Liver (tissue), 9 donors: ENCODE measurements around the gene SLC38A1. TPM values are rescaled to one million over a fixed set of nuclear protein-coding genes. Genes with fewer than 3 reads are reported as not detected.

Experiments used
- DNase-seq: peaks from one replicate; pipeline ENCODE4 v3.0.0-alpha.2; 2017; ENCODE audit warnings: low spot score
- H3K27ac ChIP-seq, 2 donors: one replicate each; pipeline ENCODE4 v1.7.0; 2013; ENCODE audit warnings: inconsistent platforms in 2 of 2, low read length in 2 of 2, control low read depth in 1 of 2, low read depth in 1 of 2, mild to moderate bottlenecking in 1 of 2
- H3K27me3 ChIP-seq, 4 donors: one replicate each; pipeline versions ENCODE4 v1.6.1 to v1.7.0; 2013; ENCODE audit warnings: low read length in 3 of 4, inconsistent platforms in 1 of 4, mild to moderate bottlenecking in 1 of 4, moderate library complexity in 1 of 4; ENCODE audit not compliant: control insufficient read depth in 4 of 4, insufficient read depth in 4 of 4
- H3K36me3 ChIP-seq, 4 donors: one replicate each; pipeline versions ENCODE4 v1.6.1 to v1.7.0; 2013; ENCODE audit warnings: low read length in 3 of 4, mild to moderate bottlenecking in 3 of 4, low read depth in 1 of 4, moderate library complexity in 1 of 4; ENCODE audit not compliant: control insufficient read depth in 4 of 4, insufficient read depth in 3 of 4
- H3K4me1 ChIP-seq, 4 donors: one replicate each; pipeline versions ENCODE4 v1.6.1 to v1.7.0; 2013; ENCODE audit warnings: low read length in 3 of 4, mild to moderate bottlenecking in 3 of 4, moderate library complexity in 1 of 4; ENCODE audit not compliant: control insufficient read depth in 4 of 4, insufficient read depth in 4 of 4
- H3K4me3 ChIP-seq, 3 donors: one replicate each; pipeline versions ENCODE4 v1.6.1 to v1.7.0; 2013; ENCODE audit warnings: low read length in 3 of 3, control low read depth in 1 of 3, low read depth in 1 of 3, mild to moderate bottlenecking in 1 of 3
- H3K9ac ChIP-seq, 2 donors: one replicate each; pipeline ENCODE4 v1.7.0; 2013; ENCODE audit warnings: low read length in 2 of 2, mild to moderate bottlenecking in 2 of 2, moderate library complexity in 2 of 2, control low read depth in 1 of 2, low read depth in 1 of 2
- H3K9me3 ChIP-seq, 4 donors: one replicate each; pipeline versions ENCODE4 v1.6.1 to v1.7.0; 2013; ENCODE audit warnings: low read length in 3 of 4; ENCODE audit not compliant: control insufficient read depth in 4 of 4
- EGR1 ChIP-seq, 2 donors: IDR thresholded peaks; 2 replicates each; pipeline ENCODE4 v1.6.1; 2016 to 2018; ENCODE audit warnings: antibody characterized with exemption in 2 of 2, low read depth in 2 of 2
- FOXA1 ChIP-seq: IDR thresholded peaks from 2 replicates; pipeline ENCODE4 v1.6.1; 2016; ENCODE audit warnings: antibody characterized with exemption
- GABPA ChIP-seq, 2 donors: IDR thresholded peaks in 1 of 2; conservative IDR thresholded peaks in 1 of 2; 2 replicates each; pipeline ENCODE4 v1.6.1; 2016; ENCODE audit warnings: antibody characterized with exemption in 2 of 2, mild to moderate bottlenecking in 1 of 2, moderate library complexity in 1 of 2
- HNF4A ChIP-seq, 2 donors: conservative IDR thresholded peaks; 2 replicates each; pipeline ENCODE4 v1.6.1; 2016; ENCODE audit warnings: antibody characterized with exemption in 2 of 2, mild to moderate bottlenecking in 2 of 2
- HNF4G ChIP-seq: IDR thresholded peaks from 2 replicates; pipeline ENCODE4 v1.6.1; 2016; ENCODE audit warnings: antibody characterized with exemption
- JUND ChIP-seq, 2 donors: IDR thresholded peaks; 2 replicates each; pipeline ENCODE4 v1.6.1; 2016; ENCODE audit warnings: antibody characterized with exemption in 2 of 2
- NR2F2 ChIP-seq: IDR thresholded peaks from 2 replicates; pipeline ENCODE4 v1.6.1; 2016; ENCODE audit warnings: antibody characterized with exemption
- RAD21 ChIP-seq, 2 donors: IDR thresholded peaks; 2 replicates each; pipeline ENCODE4 v1.6.1; 2016; ENCODE audit warnings: antibody characterized with exemption in 2 of 2, mild to moderate bottlenecking in 2 of 2
- RXRA ChIP-seq, 2 donors: IDR thresholded peaks; 2 replicates each; pipeline ENCODE4 v1.6.1; 2017 to 2018; ENCODE audit warnings: antibody characterized with exemption in 2 of 2, mild to moderate bottlenecking in 1 of 2
- SP1 ChIP-seq: IDR thresholded peaks from 2 replicates; pipeline ENCODE4 v1.6.1; 2018; ENCODE audit warnings: antibody characterized with exemption, mild to moderate bottlenecking
- TAF1 ChIP-seq: conservative IDR thresholded peaks from 2 replicates; pipeline ENCODE4 v1.6.1; 2016; ENCODE audit warnings: antibody characterized with exemption, mild to moderate bottlenecking
- YY1 ChIP-seq: IDR thresholded peaks from 2 replicates; pipeline ENCODE4 v1.6.1; 2016; ENCODE audit warnings: antibody characterized with exemption, mild to moderate bottlenecking
- polyA plus RNA-seq, 2 donors: library from polyadenylated mRNA; stranded (reverse) in 1 of 2; unstranded in 1 of 2; fragments of 200-250 nt in 1 of 2; fragments of >200 nt in 1 of 2; fragmentation: Nextera tagmentation in 1 of 2; extraction: Ambion mirVana in 1 of 2; gene quantifications; one replicate each; pipeline versions ENCODE4 v1.2.1 to v1.2.3, GENCODE V29; 2013 to 2015
- total RNA-seq, 2 donors: library from RNA; depleted of rRNA; stranded (reverse); fragments of >200 nt; gene quantifications; one replicate each; pipeline ENCODE4 v1.2.3, GENCODE V29; 2014
- TF ChIP-seq, protein P1 (sequence below): IDR thresholded peaks from 2 replicates; pipeline ENCODE4 v1.6.1; 2016; ENCODE audit warnings: antibody characterized with exemption
- TF ChIP-seq, protein P2 (sequence below): IDR thresholded peaks from 2 replicates; pipeline ENCODE4 v1.6.1; 2016; ENCODE audit warnings: antibody characterized with exemption
- TF ChIP-seq, protein P3 (sequence below): IDR thresholded peaks from 2 replicates; pipeline ENCODE4 v1.6.1; 2016; ENCODE audit warnings: antibody characterized with exemption, mild to moderate bottlenecking
- TF ChIP-seq, protein P4 (sequence below): fragments of 150-350 bp; IDR thresholded peaks from 2 replicates; pipeline ENCODE4 v1.5.1; 2017; ENCODE audit warnings: improper control_type of control experiment, low read depth, low read length; ENCODE audit not compliant: missing input control
- TF ChIP-seq, protein P5 (sequence below): IDR thresholded peaks from 2 replicates; pipeline ENCODE4 v1.6.1; 2016; ENCODE audit warnings: antibody characterized with exemption
- donor health status: healthy.
- donor health status: healthy.
- donor health status: healthy.
- donor health status: healthy.
- donor health status: healthy.

Gene SLC38A1
- total and polyA plus RNA-seq, 4 donors, result 6.2 to 14.9 (median 9.6) TPM

DNA sequence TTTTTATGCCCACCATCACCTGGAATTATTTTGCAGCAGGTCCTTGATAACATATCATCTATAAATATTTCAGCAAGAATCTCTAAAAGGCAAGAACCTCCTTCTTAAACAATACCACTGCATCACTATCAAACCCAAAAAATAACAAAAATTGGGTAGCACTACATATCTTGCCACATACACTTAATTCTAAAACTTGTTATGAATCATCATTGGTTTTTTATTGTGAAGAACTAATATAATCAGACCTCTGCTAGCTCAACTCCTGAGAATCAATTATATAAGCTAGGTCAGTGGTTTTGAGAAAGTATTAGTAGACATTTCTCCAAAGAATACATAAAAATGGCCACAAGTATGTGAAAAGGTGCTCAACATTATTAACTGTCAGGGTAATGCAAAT lies 23.8 kb downstream of the SLC38A1 start:
- no peak for TF ChIP-seq RXRA (IDR thresholded peaks at IDR 0.05)
- TF ChIP-seq NR2F2, result no peak
- no peak for TF ChIP-seq EGR1 (IDR thresholded peaks at IDR 0.05; ENCODE audit: low read depth in 2 of 2)
- no peak for TF ChIP-seq FOXA1
- no peak for TF ChIP-seq GABPA (IDR thresholded peaks at IDR 0.05 in 1 of 2, conservative IDR thresholded peaks at IDR 0.05 in 1 of 2)
- TF ChIP-seq YY1, result no peak
- TF ChIP-seq SP1, result no peak
- no peak for TF ChIP-seq HNF4G
- TF ChIP-seq HNF4A (conservative IDR thresholded peaks at IDR 0.05), result no peak
- TF ChIP-seq, protein P1, sequence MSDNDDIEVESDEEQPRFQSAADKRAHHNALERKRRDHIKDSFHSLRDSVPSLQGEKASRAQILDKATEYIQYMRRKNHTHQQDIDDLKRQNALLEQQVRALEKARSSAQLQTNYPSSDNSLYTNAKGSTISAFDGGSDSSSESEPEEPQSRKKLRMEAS, result no peak
- TF ChIP-seq, protein P2, sequence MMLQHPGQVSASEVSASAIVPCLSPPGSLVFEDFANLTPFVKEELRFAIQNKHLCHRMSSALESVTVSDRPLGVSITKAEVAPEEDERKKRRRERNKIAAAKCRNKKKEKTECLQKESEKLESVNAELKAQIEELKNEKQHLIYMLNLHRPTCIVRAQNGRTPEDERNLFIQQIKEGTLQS, result no peak
- TF ChIP-seq, protein P3, sequence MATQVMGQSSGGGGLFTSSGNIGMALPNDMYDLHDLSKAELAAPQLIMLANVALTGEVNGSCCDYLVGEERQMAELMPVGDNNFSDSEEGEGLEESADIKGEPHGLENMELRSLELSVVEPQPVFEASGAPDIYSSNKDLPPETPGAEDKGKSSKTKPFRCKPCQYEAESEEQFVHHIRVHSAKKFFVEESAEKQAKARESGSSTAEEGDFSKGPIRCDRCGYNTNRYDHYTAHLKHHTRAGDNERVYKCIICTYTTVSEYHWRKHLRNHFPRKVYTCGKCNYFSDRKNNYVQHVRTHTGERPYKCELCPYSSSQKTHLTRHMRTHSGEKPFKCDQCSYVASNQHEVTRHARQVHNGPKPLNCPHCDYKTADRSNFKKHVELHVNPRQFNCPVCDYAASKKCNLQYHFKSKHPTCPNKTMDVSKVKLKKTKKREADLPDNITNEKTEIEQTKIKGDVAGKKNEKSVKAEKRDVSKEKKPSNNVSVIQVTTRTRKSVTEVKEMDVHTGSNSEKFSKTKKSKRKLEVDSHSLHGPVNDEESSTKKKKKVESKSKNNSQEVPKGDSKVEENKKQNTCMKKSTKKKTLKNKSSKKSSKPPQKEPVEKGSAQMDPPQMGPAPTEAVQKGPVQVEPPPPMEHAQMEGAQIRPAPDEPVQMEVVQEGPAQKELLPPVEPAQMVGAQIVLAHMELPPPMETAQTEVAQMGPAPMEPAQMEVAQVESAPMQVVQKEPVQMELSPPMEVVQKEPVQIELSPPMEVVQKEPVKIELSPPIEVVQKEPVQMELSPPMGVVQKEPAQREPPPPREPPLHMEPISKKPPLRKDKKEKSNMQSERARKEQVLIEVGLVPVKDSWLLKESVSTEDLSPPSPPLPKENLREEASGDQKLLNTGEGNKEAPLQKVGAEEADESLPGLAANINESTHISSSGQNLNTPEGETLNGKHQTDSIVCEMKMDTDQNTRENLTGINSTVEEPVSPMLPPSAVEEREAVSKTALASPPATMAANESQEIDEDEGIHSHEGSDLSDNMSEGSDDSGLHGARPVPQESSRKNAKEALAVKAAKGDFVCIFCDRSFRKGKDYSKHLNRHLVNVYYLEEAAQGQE, result no peak
- TF ChIP-seq, protein P4, sequence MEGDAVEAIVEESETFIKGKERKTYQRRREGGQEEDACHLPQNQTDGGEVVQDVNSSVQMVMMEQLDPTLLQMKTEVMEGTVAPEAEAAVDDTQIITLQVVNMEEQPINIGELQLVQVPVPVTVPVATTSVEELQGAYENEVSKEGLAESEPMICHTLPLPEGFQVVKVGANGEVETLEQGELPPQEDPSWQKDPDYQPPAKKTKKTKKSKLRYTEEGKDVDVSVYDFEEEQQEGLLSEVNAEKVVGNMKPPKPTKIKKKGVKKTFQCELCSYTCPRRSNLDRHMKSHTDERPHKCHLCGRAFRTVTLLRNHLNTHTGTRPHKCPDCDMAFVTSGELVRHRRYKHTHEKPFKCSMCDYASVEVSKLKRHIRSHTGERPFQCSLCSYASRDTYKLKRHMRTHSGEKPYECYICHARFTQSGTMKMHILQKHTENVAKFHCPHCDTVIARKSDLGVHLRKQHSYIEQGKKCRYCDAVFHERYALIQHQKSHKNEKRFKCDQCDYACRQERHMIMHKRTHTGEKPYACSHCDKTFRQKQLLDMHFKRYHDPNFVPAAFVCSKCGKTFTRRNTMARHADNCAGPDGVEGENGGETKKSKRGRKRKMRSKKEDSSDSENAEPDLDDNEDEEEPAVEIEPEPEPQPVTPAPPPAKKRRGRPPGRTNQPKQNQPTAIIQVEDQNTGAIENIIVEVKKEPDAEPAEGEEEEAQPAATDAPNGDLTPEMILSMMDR, result no peak
- no peak for TF ChIP-seq TAF1
- TF ChIP-seq RAD21 (IDR thresholded peaks at IDR 0.05), result no peak
- TF ChIP-seq, protein P5, sequence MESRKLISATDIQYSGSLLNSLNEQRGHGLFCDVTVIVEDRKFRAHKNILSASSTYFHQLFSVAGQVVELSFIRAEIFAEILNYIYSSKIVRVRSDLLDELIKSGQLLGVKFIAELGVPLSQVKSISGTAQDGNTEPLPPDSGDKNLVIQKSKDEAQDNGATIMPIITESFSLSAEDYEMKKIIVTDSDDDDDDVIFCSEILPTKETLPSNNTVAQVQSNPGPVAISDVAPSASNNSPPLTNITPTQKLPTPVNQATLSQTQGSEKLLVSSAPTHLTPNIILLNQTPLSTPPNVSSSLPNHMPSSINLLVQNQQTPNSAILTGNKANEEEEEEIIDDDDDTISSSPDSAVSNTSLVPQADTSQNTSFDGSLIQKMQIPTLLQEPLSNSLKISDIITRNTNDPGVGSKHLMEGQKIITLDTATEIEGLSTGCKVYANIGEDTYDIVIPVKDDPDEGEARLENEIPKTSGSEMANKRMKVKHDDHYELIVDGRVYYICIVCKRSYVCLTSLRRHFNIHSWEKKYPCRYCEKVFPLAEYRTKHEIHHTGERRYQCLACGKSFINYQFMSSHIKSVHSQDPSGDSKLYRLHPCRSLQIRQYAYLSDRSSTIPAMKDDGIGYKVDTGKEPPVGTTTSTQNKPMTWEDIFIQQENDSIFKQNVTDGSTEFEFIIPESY, result no peak
- TF ChIP-seq JUND (IDR thresholded peaks at IDR 0.05), result no peak
- H3K9ac ChIP-seq, result no peak overlapping the region
- no peaks in the 10 kb centered on the region for H3K27me3 ChIP-seq
- H3K4me1 ChIP-seq, result peaks cover 0 to 1% (median 0%) of the 10 kb centered on the region in 4 donors
- H3K36me3 ChIP-seq, result no peaks in the 10 kb centered on the region
- H3K4me3 ChIP-seq, result no peak overlapping the region
- DNase-seq, result no peak
- no peak overlapping the region for H3K27ac ChIP-seq
- no peaks in the 10 kb centered on the region for H3K9me3 ChIP-seq
